Choroid plexus epithelial cell (primary cell): ENCODE measurements around the gene UBE2O.
A peak's percentile ranks its signal among the peaks of the same experiment; 100 is the strongest.

ENCODE experiments used
- DNase-seq: peaks from one replicate; pipeline ENCODE4 v3.0.0-alpha.2; 2010; ENCODE audit warnings: low read depth
- H3K4me3 ChIP-seq: 2 replicates; pipeline ENCODE4 v1.5.1; 2011; ENCODE audit warnings: low read depth, mild to moderate bottlenecking, control low read depth, low read length, moderate library complexity
- CTCF ChIP-seq: conservative IDR thresholded peaks from 2 replicates; pipeline ENCODE4 v1.5.1; 2011; ENCODE audit warnings: low read depth, mild to moderate bottlenecking, control low read depth, inconsistent platforms, low read length, moderate library complexity

UBE2O gene

GRCh38 chr17:76391200-76391715, 61.7 kb downstream of the UBE2O start:
- H3K4me3 ChIP-seq = no peak overlapping the region
- TF ChIP-seq CTCF = no peak
- DNase-seq = no peak

GRCh38 chr17:76390003-76390421, 62.9 kb downstream of the UBE2O start:
- TF ChIP-seq CTCF = no peak
- no peak overlapping the region for H3K4me3 ChIP-seq
- no peak for DNase-seq

GRCh38 chr17:76388966-76389888, 63.7 kb downstream of the UBE2O start:
- DNase-seq = no peak
- peak; percentile 31 for TF ChIP-seq CTCF
- no peak overlapping the region for H3K4me3 ChIP-seq

GRCh38 chr17:76386966-76387765, 65.8 kb downstream of the UBE2O start:
- TF ChIP-seq CTCF = no peak
- no peak overlapping the region for H3K4me3 ChIP-seq
- DNase-seq = no peak

GRCh38 chr17:76385892-76386786, 66.8 kb downstream of the UBE2O start:
- TF ChIP-seq CTCF = peak; percentile 80
- H3K4me3 ChIP-seq = peak overlapping the region; percentile 61
- DNase-seq = peak; percentile 86
